Epidermal melanocyte (primary cell): Measurements from ENCODE around the gene MESP1.
A peak's percentile ranks its signal among the peaks of the same experiment; 100 is the strongest.
"Not testable (repeated sequence)": the region's sequence is repeated elsewhere in the genome, so short reads cannot be mapped to it uniquely, and the experiment has no call there.

Experiments
- DNase-seq: peaks from one replicate; pipeline ENCODE4 v3.0.0; 2011; ENCODE audit warnings: low spot score; ENCODE audit not compliant: insufficient read length

MESP1 gene

GRCh38 chr15:89750560-89751542 lies at the start of gene MESP1:
MESP1 (minus strand) TSS chr15:89751249; CDS start chr15:89751231, 18 bp downstream.
- peak; percentile 94 for DNase-seq

- DNase-seq = no peak
Observed at GRCh38 chr15:89799918-89800498, 49.0 kb upstream of the MESP1 start.

GRCh38 chr15:89799011-89799911 lies 48.2 kb upstream of the MESP1 start:
- DNase-seq = no peak

- no peak for DNase-seq
Observed at GRCh38 chr15:89797678-89798201, 46.7 kb upstream of the MESP1 start.

GRCh38 chr15:89795996-89796395 lies 44.9 kb upstream of the MESP1 start:
- no peak for DNase-seq

GRCh38 chr15:89794627-89795241 lies 43.7 kb upstream of the MESP1 start:
- no peak for DNase-seq

- DNase-seq = no peak
Observed at GRCh38 chr15:89792106-89792805, 41.2 kb upstream of the MESP1 start.

- DNase-seq = no peak
Observed at GRCh38 chr15:89790661-89791060, 39.6 kb upstream of the MESP1 start.

GRCh38 chr15:89790206-89790605 lies 39.2 kb upstream of the MESP1 start:
- no peak for DNase-seq

- DNase-seq = not testable (repeated sequence)
Observed at GRCh38 chr15:89788585-89788984, 37.5 kb upstream of the MESP1 start.

- DNase-seq = no peak
Observed at GRCh38 chr15:89787944-89788343, 36.9 kb upstream of the MESP1 start.

- DNase-seq = no peak
Observed at GRCh38 chr15:89785774-89786140, 34.7 kb upstream of the MESP1 start.

- no peak for DNase-seq
Observed at GRCh38 chr15:89785064-89785773, 34.2 kb upstream of the MESP1 start.

GRCh38 chr15:89784686-89784960 lies 33.6 kb upstream of the MESP1 start:
- DNase-seq = no peak

- no peak for DNase-seq
Observed at GRCh38 chr15:89783861-89784685, 33.0 kb upstream of the MESP1 start.

- DNase-seq = no peak
Observed at GRCh38 chr15:89783111-89783860, 32.2 kb upstream of the MESP1 start.

- DNase-seq = not testable (repeated sequence)
Observed at GRCh38 chr15:89782619-89782950, 31.5 kb upstream of the MESP1 start.

GRCh38 chr15:89781891-89782618 lies 31.0 kb upstream of the MESP1 start:
- no peak for DNase-seq
